Measurements from ENCODE around the gene KCNG3.

DNA sequence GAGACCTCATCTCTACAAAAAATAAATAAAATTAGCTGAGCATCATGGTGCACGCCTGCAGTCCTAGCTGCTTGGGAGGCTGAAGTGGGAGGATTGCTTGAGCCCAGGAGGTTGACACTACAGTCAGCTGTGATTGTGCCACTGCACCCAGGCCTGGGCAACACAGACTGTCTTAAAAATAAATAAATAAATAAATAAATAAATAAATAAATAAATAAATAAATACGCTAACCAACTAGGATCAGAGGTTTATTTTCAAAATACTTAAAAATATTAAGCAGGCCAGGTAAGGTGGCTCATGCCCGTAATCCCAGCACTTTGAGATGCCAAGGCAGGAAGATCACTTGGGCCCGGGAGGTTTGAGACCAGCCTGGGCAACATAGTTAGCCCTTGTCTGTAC lies 63.6 kb downstream of the KCNG3 start:
- TF ChIP-seq CTCF (conservative IDR thresholded peaks at IDR 0.05): no peak
- no peak for TF ChIP-seq EZH2 (IDR thresholded peaks at IDR 0.05; ENCODE audit: low read depth)

Data from PC-9 (cell line).